Measurements from ENCODE around the gene GPR35.

Gene GPR35

GRCh38 chr2:240624011-240624949, 1.0 kb upstream of the GPR35 start:
- no peak for DNase-seq (ENCODE audit: low read depth)

GRCh38 chr2:240626531-240627300, 1.4 kb downstream of the GPR35 start:
- no peak for DNase-seq (ENCODE audit: low read depth)

- no peak for DNase-seq (ENCODE audit: low read depth)
Observed at GRCh38 chr2:240627736-240628506, 2.6 kb downstream of the GPR35 start.

GRCh38 chr2:240628507-240628807, 3.2 kb downstream of the GPR35 start:
- no peak for DNase-seq (ENCODE audit: low read depth)

GRCh38 chr2:240628808-240629618, 3.7 kb downstream of the GPR35 start:
- no peak for DNase-seq (ENCODE audit: low read depth)

GRCh38 chr2:240629619-240629967, 4.3 kb downstream of the GPR35 start:
- DNase-seq (ENCODE audit: low read depth): no peak

GRCh38 chr2:240629968-240630770, 4.9 kb downstream of the GPR35 start:
- DNase-seq (ENCODE audit: low read depth): no peak

GRCh38 chr2:240630771-240631547, 5.7 kb downstream of the GPR35 start:
- DNase-seq (ENCODE audit: low read depth): no peak

- no peak for DNase-seq (ENCODE audit: low read depth)
Observed at GRCh38 chr2:240631548-240632305, 6.4 kb downstream of the GPR35 start.

GRCh38 chr2:240632306-240632721, 7.0 kb downstream of the GPR35 start:
- DNase-seq (ENCODE audit: low read depth): no peak

- no peak for DNase-seq (ENCODE audit: low read depth)
Observed at GRCh38 chr2:240635121-240635997, 10.1 kb downstream of the GPR35 start.

GRCh38 chr2:240635998-240636547, 10.8 kb downstream of the GPR35 start:
- no peak for DNase-seq (ENCODE audit: low read depth)

GRCh38 chr2:240636563-240637115, 11.4 kb downstream of the GPR35 start:
- DNase-seq (ENCODE audit: low read depth): no peak

- no peak for DNase-seq (ENCODE audit: low read depth)
Observed at GRCh38 chr2:240637116-240637900, 12.0 kb downstream of the GPR35 start.

- no peak for DNase-seq (ENCODE audit: low read depth)
Observed at GRCh38 chr2:240637901-240638345, 12.6 kb downstream of the GPR35 start.

- no peak for DNase-seq (ENCODE audit: low read depth)
Observed at GRCh38 chr2:240638512-240639160, 13.4 kb downstream of the GPR35 start.

Data from stimulated activated CD8-positive, alpha-beta memory T cell treated with anti-CD3 and anti-CD28 coated beads, Interleukin-12 subunit alpha, Interleukin-12 subunit beta, amount 100 ng/mL, for 4 hours (primary cell).